ENCODE measurements around the gene MEF2A.

DNA sequence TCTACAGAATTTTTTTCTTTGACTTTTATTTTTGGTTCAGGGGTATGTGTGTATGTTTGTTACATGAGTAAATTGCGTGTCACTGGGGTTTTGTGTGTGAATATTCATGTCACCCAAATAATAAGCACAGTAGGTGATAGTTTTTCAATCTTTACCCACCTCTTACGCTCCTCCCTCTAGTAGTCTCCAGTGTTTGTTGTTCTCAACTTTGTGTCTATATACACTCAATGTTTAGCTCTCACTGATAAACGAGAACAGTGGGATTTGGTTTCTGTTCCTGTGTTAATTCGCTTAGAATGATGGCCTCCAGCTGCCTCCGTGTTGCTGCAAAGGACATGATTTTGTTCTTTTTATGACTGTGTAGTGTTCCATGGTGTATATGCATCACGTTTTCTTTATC is 54.4 kb downstream of the MEF2A start:
- TF ChIP-seq, protein P1, sequence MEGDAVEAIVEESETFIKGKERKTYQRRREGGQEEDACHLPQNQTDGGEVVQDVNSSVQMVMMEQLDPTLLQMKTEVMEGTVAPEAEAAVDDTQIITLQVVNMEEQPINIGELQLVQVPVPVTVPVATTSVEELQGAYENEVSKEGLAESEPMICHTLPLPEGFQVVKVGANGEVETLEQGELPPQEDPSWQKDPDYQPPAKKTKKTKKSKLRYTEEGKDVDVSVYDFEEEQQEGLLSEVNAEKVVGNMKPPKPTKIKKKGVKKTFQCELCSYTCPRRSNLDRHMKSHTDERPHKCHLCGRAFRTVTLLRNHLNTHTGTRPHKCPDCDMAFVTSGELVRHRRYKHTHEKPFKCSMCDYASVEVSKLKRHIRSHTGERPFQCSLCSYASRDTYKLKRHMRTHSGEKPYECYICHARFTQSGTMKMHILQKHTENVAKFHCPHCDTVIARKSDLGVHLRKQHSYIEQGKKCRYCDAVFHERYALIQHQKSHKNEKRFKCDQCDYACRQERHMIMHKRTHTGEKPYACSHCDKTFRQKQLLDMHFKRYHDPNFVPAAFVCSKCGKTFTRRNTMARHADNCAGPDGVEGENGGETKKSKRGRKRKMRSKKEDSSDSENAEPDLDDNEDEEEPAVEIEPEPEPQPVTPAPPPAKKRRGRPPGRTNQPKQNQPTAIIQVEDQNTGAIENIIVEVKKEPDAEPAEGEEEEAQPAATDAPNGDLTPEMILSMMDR (IDR thresholded peaks at IDR 0.05): no peak
- TF ChIP-seq EZH2 (IDR thresholded peaks at IDR 0.05): no peak
